HCEC 1CT (cell line): Measurements from ENCODE around the gene CYSRT1.

Experiments used
- DNase-seq: peaks from one replicate; pipeline ENCODE4 v3.0.0-alpha.2; 2017

Gene CYSRT1

GRCh38 chr9:137191245-137191644 lies 33.7 kb upstream of the CYSRT1 start:
- DNase-seq, result no peak

GRCh38 chr9:137191691-137192447 lies 33.1 kb upstream of the CYSRT1 start:
- DNase-seq, result no peak

- no peak for DNase-seq
Measured at GRCh38 chr9:137192448-137192780, 32.6 kb upstream of the CYSRT1 start.

- no peak for DNase-seq
Measured at GRCh38 chr9:137192859-137193258, 32.1 kb upstream of the CYSRT1 start.

GRCh38 chr9:137193771-137194170 lies 31.2 kb upstream of the CYSRT1 start:
- no peak for DNase-seq

- DNase-seq, result no peak
Measured at GRCh38 chr9:137194388-137194787, 30.6 kb upstream of the CYSRT1 start.

- DNase-seq, result no peak
Measured at GRCh38 chr9:137194909-137195308, 30.1 kb upstream of the CYSRT1 start.

GRCh38 chr9:137195525-137196220 lies 29.3 kb upstream of the CYSRT1 start:
- DNase-seq, result no peak

GRCh38 chr9:137198051-137198901 lies 26.7 kb upstream of the CYSRT1 start:
- no peak for DNase-seq

- DNase-seq, result no peak
Measured at GRCh38 chr9:137198902-137199283, 26.1 kb upstream of the CYSRT1 start.

- no peak for DNase-seq
Measured at GRCh38 chr9:137199411-137200121, 25.4 kb upstream of the CYSRT1 start.

GRCh38 chr9:137200311-137201204 lies 24.4 kb upstream of the CYSRT1 start, which contains the start of gene TPRN:
Gene TPRN, minus strand, starts transcription at chr9:137200741. Its CDS starts 30 bp downstream, at chr9:137200711.
- peak; percentile 99 for DNase-seq

GRCh38 chr9:137201205-137201868 lies 23.6 kb upstream of the CYSRT1 start:
- DNase-seq, result no peak

- DNase-seq, result no peak
Measured at GRCh38 chr9:137202966-137203365, 22.0 kb upstream of the CYSRT1 start.

GRCh38 chr9:137204731-137205125 lies 20.2 kb upstream of the CYSRT1 start:
- no peak for DNase-seq

GRCh38 chr9:137205126-137206069 lies 19.6 kb upstream of the CYSRT1 start, which contains the start of the genes NDOR1 and TMEM203:
Gene NDOR1, plus strand, starts transcription at chr9:137205700. Its CDS starts 78 bp downstream, at chr9:137205778.
Gene TMEM203, minus strand, starts transcription at chr9:137205648. Its CDS starts 234 bp downstream, at chr9:137205414.
- peak; percentile 74 for DNase-seq

- no peak for DNase-seq
Measured at GRCh38 chr9:137206602-137207001, 18.4 kb upstream of the CYSRT1 start.

GRCh38 chr9:137211532-137211931 lies 13.4 kb upstream of the CYSRT1 start:
- DNase-seq, result no peak

GRCh38 chr9:137212520-137212919 lies 12.5 kb upstream of the CYSRT1 start:
- no peak for DNase-seq
